Spleen (tissue), 7 donors: ENCODE data around the gene ABCG4.

Experiments
- CTCF ChIP-seq, 11 experiments: fragments of 200-600 bp in 7 of 11; fragments of 450-650 bp in 4 of 11; sonication (generic) in 4 of 11; IDR thresholded peaks in 8 of 11; conservative IDR thresholded peaks in 3 of 11; 1 replicate in 7 of 11; 2 replicates in 4 of 11; pipeline versions ENCODE4 v1.4.0 to v1.8.0; 2016 to 2021; ENCODE audit warnings: antibody characterized with exemption in 11 of 11, inconsistent platforms in 4 of 11, mild to moderate bottlenecking in 1 of 11
- POLR2A ChIP-seq, 3 donors: fragments of 450-650 bp; IDR thresholded peaks; one replicate each; pipeline ENCODE4 v1.5.1; 2017; ENCODE audit warnings: antibody characterized with exemption in 3 of 3, mild to moderate bottlenecking in 1 of 3
- POLR2AphosphoS5 ChIP-seq, 3 donors: sonication (generic); formaldehyde crosslinking; IDR thresholded peaks; one replicate each; pipeline ENCODE4 v1.5.1; 2017; ENCODE audit warnings: antibody characterized with exemption in 3 of 3
- donor health status: DM: no; HTN: no; CAD: no; lungs with moderate emphysema.
- donor health status: DM: no; HTN: no; CAD: no.
- donor health status: DM: no; HTN: no; CAD: no.

GRCh38 chr11:119153049-119153818 is 4.4 kb downstream of the ABCG4 start:
- TF ChIP-seq CTCF (IDR thresholded peaks at IDR 0.05 in 8 of 11, conservative IDR thresholded peaks at IDR 0.05 in 3 of 11) (no peak), POLR2AphosphoS5 (IDR thresholded peaks at IDR 0.05) (no peak), POLR2A (IDR thresholded peaks at IDR 0.05) (no peak)
